GM18873 (cell line): ENCODE measurements around the gene GZMM.

ENCODE experiments used
- ATAC-seq: cut with Tn5 transposase; IDR thresholded peaks from one replicate; pipeline ENCODE4 v1.9.1; 2021; ENCODE audit warnings: mild to moderate bottlenecking, moderate library complexity, moderate number of reproducible peaks; ENCODE audit not compliant: unreplicated experiment, low FRiP score

GZMM gene

GRCh38 chr19:543910-544608 lies at the start of gene GZMM:
Gene GZMM, plus strand, starts transcription at chr19:544053. Its CDS starts 19 bp downstream, at chr19:544072.
- no peak for ATAC-seq

- no peak for ATAC-seq
Observed at GRCh38 chr19:494171-495080, 49.4 kb upstream of the GZMM start.

GRCh38 chr19:495081-495401 lies 48.8 kb upstream of the GZMM start:
- ATAC-seq, result no peak

- no peak for ATAC-seq
Observed at GRCh38 chr19:495402-496111, 48.3 kb upstream of the GZMM start.

GRCh38 chr19:496112-496665 lies 47.7 kb upstream of the GZMM start, which contains the start of gene MADCAM1:
Gene MADCAM1, plus strand, starts transcription at chr19:496486. Its CDS starts 14 bp downstream, at chr19:496500.
- ATAC-seq, result no peak

- ATAC-seq, result no peak
Observed at GRCh38 chr19:496986-497385, 46.9 kb upstream of the GZMM start.

GRCh38 chr19:497491-497868 lies 46.4 kb upstream of the GZMM start:
- no peak for ATAC-seq

DNA sequence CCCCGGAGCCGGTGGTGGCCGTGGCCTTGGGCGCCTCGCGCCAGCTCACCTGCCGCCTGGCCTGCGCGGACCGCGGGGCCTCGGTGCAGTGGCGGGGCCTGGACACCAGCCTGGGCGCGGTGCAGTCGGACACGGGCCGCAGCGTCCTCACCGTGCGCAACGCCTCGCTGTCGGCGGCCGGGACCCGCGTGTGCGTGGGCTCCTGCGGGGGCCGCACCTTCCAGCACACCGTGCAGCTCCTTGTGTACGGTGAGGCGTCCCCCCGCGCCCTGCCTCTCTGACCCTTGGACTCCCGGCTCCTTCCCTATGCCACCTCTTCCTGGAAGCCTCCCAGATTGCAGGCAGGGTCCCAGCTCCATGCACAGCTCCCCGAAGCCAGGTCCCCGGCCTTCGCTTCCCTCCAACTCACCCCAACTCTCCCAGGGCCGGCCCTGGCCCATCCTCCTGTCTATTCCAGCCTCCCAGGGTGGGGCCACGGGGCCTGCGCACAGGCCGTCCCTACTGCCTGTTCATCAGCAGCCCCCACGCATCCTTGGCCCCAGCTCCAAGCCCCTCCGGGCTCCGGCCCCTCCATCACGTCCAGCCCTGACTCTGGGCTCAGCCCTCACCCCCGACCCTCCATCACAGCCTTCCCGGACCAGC lies 45.9 kb upstream of the GZMM start:
- ATAC-seq, result no peak

DNA sequence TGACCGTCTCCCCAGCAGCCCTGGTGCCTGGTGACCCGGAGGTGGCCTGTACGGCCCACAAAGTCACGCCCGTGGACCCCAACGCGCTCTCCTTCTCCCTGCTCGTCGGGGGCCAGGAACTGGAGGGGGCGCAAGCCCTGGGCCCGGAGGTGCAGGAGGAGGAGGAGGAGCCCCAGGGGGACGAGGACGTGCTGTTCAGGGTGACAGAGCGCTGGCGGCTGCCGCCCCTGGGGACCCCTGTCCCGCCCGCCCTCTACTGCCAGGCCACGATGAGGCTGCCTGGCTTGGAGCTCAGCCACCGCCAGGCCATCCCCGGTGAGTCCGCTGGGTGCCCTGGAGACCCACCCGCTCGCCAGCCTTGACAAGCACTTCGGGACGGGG lies 45.4 kb upstream of the GZMM start:
- no peak for ATAC-seq

- ATAC-seq, result no peak
Observed at GRCh38 chr19:498977-499623, 44.8 kb upstream of the GZMM start.

GRCh38 chr19:501646-502045 lies 42.2 kb upstream of the GZMM start:
- ATAC-seq, result no peak

DNA sequence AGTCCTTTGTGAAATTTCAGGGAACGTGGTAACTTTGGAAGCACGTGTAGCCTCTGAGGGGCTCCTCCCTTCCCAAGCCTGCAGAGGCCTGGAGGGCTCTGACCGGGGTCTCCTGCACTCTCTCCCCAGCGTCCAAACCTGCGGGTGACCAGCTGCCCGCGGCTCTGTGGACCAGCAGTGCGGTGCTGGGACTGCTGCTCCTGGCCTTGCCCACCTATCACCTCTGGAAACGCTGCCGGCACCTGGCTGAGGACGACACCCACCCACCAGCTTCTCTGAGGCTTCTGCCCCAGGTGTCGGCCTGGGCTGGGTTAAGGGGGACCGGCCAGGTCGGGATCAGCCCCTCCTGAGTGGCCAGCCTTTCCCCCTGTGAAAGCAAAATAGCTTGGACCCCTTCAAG lies 39.2 kb upstream of the GZMM start:
- ATAC-seq, result no peak

GRCh38 chr19:506404-507285 lies 37.2 kb upstream of the GZMM start:
- ATAC-seq, result peak; percentile 60

GRCh38 chr19:507286-508203 lies 36.3 kb upstream of the GZMM start, which contains the start of gene TPGS1:
Gene TPGS1, plus strand, starts transcription at chr19:507497. Its CDS starts 10 bp downstream, at chr19:507507.
- peak; percentile 54 for ATAC-seq

DNA sequence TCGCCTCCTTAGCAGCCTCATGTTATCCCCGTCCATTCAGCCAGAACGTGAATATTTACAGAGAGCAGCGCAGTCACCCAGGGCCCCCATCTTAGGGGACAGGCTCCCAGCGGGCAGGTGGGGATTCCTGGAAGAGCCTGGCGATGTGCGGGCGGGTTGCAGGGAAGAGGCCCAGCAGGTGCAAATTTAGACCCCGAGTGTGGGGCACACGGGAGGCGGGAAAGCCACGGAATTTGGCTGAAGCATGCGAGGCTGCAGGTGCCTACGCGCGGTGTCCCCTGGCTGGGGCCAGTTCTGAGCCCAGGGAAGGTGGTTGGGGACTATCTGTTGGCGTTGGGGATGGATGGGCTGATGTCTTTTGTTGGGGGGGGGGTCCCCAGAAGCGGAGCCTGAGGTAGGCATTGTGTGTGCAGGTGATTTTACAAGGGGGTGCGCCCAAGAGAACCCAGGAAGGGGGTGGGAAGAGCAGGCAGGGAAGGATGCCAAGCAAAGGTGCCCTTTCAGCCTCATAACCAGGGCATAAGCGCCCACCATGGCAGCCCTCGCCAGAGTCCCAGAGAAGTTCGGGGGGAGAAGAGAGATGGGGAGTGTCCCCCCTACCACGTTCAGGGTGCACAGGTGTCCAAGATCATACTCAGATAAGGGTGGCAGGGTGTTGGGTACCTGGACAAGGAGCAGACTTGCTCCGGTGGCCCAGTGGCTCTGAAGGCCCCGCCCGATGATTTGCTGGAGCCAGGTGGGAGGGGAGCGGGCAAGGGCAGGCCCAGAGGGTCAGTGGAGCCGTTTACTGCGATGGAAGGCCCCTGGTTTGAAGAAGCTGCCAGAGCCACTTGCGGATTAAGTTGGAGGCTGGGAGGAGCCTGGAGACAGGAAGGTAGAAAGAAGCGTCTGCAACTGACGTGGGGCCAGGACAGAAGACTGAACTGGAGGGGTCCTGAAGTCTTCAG lies 35.4 kb upstream of the GZMM start:
- ATAC-seq, result no peak

- ATAC-seq, result no peak
Observed at GRCh38 chr19:510606-511100, 33.2 kb upstream of the GZMM start.
